GM12878 (cell line): ENCODE results near the gene KCTD6.

ENCODE experiments used
- ATF7 ChIP-seq: fragments of 450-650 bp; IDR thresholded peaks from 2 replicates; pipeline ENCODE4 v1.6.1; 2016; ENCODE audit warnings: low read depth, mild to moderate bottlenecking
- DPF2 ChIP-seq: fragments of 450-650 bp; IDR thresholded peaks from 2 replicates; pipeline ENCODE4 v1.6.1; 2017; ENCODE audit warnings: mild to moderate bottlenecking
- EZH2 ChIP-seq: IDR thresholded peaks from 2 replicates; pipeline ENCODE4 v1.6.1; 2012; ENCODE audit warnings: low read depth, mild to moderate bottlenecking, control low read depth, inconsistent platforms, low read length, borderline replicate concordance; ENCODE audit not compliant: control insufficient read depth
- GABPA ChIP-seq: IDR thresholded peaks from 2 replicates; pipeline ENCODE4 v1.6.1; 2014; ENCODE audit warnings: antibody characterized with exemption, low read depth, mild to moderate bottlenecking, inconsistent platforms
- MEF2A ChIP-seq: IDR thresholded peaks from 2 replicates; pipeline ENCODE4 v1.6.1; 2011; ENCODE audit warnings: low read depth, mild to moderate bottlenecking, low read length, moderate library complexity; ENCODE audit not compliant: insufficient read depth
- NFIC ChIP-seq: IDR thresholded peaks from 2 replicates; pipeline ENCODE4 v1.6.1; 2012; ENCODE audit warnings: low read depth, mild to moderate bottlenecking, inconsistent platforms, low read length, moderate library complexity
- POLR2A ChIP-seq: IDR thresholded peaks from 2 replicates; pipeline ENCODE4 v1.6.1; 2011; ENCODE audit warnings: low read depth, mild to moderate bottlenecking, low read length
- RAD21 ChIP-seq: IDR thresholded peaks from 2 replicates; pipeline ENCODE4 v1.6.1; 2011; ENCODE audit warnings: mild to moderate bottlenecking, low read depth, low read length, moderate library complexity; ENCODE audit not compliant: insufficient read depth
- TAF1 ChIP-seq: IDR thresholded peaks from 2 replicates; pipeline ENCODE4 v1.6.1; 2011; ENCODE audit warnings: mild to moderate bottlenecking, low read depth, low read length, borderline replicate concordance
- TF ChIP-seq, protein P1 (sequence below), 3 experiments: IDR thresholded peaks in 2 of 3; conservative IDR thresholded peaks in 1 of 3; 2 replicates each; pipeline ENCODE4 v1.5.1; 2011; ENCODE audit warnings: low read depth in 3 of 3, low read length in 3 of 3, mild to moderate bottlenecking in 3 of 3, control low read depth in 2 of 3, moderate library complexity in 2 of 3, inconsistent platforms in 1 of 3, mixed read lengths in 1 of 3; ENCODE audit not compliant: control insufficient read depth in 2 of 3, insufficient read depth in 1 of 3; ENCODE audit errors: extremely low read depth in 1 of 3
- TF ChIP-seq, protein P2 (sequence below): IDR thresholded peaks from 2 replicates; pipeline ENCODE4 v1.6.1; 2012; ENCODE audit warnings: low read depth, low read length, improper control_type of control experiment

DNA sequence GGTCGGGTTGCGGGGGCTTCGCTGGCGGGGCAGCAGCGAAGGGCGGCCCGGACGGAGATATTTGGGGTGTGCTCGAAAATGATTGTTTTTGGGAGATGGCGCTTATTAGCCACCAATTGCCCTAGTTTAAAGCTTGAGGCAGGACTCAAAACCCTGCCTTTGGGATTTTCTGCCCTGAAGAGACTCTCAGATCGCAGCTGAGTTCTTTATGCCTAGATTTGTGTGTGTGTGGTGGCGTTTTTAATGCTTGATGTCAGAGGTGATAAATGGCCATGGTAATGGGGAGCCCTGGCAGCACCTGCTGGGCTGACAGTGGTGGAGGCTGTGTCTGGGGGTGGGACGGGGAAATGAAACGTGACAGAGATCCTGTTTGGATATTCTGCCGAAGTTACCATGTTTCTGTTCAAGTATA is 604 bp downstream of the KCTD6 start:
- no peak for TF ChIP-seq EZH2
- TF ChIP-seq NFIC: no peak
- TF ChIP-seq, protein P1, sequence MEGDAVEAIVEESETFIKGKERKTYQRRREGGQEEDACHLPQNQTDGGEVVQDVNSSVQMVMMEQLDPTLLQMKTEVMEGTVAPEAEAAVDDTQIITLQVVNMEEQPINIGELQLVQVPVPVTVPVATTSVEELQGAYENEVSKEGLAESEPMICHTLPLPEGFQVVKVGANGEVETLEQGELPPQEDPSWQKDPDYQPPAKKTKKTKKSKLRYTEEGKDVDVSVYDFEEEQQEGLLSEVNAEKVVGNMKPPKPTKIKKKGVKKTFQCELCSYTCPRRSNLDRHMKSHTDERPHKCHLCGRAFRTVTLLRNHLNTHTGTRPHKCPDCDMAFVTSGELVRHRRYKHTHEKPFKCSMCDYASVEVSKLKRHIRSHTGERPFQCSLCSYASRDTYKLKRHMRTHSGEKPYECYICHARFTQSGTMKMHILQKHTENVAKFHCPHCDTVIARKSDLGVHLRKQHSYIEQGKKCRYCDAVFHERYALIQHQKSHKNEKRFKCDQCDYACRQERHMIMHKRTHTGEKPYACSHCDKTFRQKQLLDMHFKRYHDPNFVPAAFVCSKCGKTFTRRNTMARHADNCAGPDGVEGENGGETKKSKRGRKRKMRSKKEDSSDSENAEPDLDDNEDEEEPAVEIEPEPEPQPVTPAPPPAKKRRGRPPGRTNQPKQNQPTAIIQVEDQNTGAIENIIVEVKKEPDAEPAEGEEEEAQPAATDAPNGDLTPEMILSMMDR (IDR thresholded peaks at IDR 0.05 in 2 of 3, conservative IDR thresholded peaks at IDR 0.05 in 1 of 3; ENCODE audit: control insufficient read depth in 2 of 3, extremely low read depth in 1 of 3, insufficient read depth in 1 of 3, low read depth in 3 of 3, low read length in 3 of 3): no peak
- TF ChIP-seq DPF2: no peak
- TF ChIP-seq RAD21: no peak
- TF ChIP-seq MEF2A: no peak
- no peak for TF ChIP-seq GABPA
- TF ChIP-seq POLR2A: no peak
- peak; percentile 29; the same call in 1 of the 2 replicates for TF ChIP-seq ATF7
- TF ChIP-seq, protein P2, sequence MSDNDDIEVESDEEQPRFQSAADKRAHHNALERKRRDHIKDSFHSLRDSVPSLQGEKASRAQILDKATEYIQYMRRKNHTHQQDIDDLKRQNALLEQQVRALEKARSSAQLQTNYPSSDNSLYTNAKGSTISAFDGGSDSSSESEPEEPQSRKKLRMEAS: no peak
- no peak for TF ChIP-seq TAF1
